ENCODE measurements around the gene CGB7.

The CGB7 gene

GRCh38 chr19:49057636-49058234 is at the start of gene CGB7:
CGB7 (minus strand) TSS chr19:49057749; CDS start chr19:49055375, 2,374 bp downstream.
- DNase-seq: peak; percentile 30

DNA sequence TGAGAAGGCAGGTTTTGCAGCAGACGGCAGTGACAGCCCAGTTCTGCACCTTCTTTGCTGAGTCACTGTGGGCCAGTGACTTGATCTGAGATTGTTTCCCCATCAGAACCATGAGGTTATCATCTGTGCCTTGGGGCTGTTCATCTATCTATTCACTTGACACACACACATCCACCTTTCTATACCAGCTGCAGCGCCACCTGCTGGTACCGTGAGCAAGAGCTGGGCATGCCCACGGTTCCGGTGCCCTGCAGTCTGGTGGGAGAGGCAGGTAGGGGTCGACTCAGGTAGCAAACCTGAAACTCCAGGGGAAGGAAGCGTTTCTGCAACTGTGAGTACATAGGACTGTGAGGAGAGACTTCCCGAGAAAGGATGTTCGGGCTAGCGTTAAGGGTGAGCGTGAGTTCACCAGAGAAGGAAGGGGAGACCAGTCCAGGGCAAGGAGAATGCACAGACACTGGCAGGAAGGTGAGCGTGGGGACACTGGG is 49.1 kb upstream of the CGB7 start:
- DNase-seq: no peak

GRCh38 chr19:49104229-49104864 is 46.8 kb upstream of the CGB7 start:
- DNase-seq: no peak

DNA sequence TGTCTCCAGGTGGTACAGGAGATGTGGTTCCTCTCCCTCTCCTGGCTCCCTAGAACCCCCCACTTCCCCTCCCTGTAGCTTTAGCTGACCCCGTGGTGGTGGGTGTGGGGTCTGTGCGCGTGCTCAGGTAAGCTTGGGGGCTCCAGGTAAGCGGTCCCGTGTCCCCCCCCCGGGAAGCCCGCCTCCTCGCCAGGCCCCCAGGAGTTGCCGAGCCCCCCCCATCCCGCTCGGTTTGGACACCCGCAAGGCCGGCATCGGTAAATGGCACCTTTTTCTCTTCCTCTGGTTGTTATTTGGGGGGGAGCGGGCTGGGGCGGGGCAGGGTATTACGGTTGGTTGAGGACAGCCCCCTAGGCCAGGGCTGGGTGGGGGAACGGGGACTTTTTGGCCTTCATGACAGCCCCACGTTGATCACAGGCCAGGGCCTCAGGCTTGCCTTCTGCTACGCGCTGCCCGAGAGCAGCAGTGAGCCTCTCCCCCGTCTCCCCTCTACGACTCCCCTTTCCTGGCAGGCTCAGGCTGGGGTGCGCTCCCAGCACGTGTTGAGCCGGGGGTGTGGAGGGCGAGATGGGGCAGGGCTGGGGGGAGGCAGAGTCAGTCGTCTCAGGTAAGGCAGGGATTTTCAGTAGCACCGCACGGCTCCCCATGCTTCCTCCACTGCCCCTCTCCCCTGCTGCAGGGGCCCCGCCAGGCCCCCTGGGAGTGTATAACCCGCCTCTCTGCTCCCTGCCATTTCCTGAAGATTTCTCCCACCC is 46.0 kb upstream of the CGB7 start:
- DNase-seq: no peak

GRCh38 chr19:49102303-49102702 is 44.8 kb upstream of the CGB7 start:
- no peak for DNase-seq

DNA sequence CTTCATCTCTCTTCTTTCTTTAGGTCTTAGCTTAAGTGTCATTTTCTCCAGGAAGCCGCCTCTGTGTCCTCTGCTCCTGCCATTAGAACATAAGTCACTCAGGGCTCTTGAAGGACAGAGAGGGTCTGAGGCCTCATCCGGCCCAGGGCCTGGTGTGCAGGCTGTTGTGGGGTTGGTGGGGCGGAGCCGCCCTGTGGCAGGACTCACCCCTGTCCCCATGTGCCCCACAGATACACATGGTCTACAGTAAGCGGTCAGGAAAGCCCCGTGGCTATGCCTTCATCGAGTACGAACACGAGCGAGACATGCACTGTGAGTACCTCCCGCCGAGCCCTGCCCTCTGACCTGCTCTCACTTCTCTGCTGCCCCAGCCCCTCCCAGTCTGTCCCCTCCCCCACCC is 43.6 kb upstream of the CGB7 start:
- DNase-seq: no peak

DNA sequence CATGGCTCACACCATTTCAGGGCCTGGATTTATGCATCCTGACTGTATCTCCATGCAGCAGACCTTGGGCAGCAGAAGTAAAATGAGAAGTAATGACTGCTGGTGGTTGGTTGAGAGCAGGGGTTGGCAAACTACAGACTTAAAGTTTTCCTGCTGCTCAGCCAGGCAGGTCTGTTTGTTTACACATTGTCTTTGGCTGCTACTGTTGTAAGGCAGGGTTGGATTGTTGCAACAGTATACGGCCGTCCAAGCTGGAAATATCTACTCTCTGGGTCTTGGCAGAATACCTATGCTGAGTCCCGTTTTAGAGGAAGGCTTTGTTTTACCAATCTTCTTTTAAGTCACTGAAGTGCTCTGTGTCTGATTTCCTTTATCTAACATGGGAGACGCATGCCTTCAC is 41.2 kb upstream of the CGB7 start:
- no peak for DNase-seq

DNA sequence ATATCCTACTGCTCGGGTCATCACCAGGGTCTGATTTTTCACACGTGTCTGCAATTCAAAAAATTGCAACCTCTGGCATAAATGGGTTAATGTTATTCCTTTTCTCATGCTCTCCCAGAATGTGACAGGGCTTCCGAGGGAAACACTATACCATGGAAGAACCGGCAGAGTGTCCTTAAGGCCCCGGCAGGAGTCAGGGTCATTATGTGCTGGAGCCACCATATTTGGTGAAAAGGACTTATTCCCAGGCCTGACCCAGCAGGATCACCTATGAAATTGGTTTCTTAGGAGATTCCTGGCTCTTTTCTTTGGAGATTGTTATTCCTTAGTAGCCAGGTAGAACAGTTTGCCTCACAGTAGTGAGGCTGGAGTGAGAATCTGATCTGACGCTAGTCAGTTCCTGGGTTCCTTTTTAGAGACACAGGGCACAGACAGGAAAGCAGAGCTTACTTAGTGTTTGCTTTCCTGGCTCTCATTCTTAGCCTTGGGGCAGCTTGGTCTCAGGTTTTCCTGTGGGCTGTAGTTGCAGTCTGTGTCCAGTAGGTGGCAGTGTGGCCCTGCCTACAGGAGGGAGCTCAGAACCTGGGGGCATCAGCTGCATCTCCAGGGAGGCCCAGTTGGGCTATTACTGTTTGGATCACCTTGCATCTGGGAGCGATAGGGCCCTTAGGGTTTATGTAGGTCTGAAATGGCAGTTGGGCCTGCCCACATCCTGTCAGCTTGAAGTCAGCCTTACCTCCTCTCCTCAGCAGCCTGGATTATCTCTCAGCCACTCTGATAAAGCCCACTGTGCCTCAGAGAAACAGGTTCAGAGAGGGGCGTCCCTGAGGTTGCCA is 40.1 kb upstream of the CGB7 start:
- peak; percentile 79 for DNase-seq

DNA sequence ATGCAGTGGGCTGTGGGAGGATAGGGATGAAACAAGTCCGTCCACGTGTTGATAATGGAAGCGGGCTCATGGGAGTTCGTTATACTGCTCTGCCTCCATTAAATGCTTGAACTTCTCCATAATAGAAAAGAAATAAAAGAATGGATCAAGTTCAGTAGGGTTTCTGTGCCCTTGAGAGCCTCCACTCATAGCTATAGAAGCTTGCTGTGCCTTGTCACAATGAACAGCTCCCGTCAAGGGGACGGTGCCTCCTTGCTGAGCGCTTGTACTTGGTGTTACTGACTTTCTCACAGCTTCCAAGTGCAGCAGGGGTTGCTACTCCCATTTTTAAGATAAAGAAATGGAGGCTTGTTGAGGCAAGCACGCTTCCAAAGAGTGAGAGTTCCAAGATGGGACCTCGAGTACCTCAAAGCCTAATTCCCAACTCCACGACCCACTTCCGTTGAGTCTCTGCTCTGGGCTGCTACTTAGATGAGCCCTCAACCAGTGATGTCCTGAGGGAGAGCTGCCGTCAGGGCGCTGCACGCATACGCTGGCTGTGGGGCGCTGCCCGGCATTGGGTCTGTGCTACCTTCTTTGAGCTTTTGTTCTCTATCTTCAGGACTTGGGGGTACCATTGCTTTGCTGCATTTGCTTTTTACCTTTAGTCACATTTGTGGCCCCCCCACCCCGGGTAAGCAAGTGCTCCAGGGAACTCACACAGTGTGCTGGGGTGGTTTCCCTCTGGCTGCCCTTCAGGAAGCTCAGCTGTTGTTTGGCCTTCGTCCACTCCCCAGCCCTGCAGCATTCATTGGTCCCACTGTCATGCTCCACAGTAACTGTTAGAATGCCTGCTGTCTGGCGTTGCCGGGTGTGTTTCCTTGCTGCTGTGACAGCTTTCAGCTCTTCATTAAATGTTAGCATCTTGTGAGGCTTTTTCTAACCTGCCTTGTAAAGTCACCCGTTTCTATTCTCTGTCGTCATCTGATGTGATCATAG is 37.2 kb upstream of the CGB7 start:
- DNase-seq: no peak

DNA sequence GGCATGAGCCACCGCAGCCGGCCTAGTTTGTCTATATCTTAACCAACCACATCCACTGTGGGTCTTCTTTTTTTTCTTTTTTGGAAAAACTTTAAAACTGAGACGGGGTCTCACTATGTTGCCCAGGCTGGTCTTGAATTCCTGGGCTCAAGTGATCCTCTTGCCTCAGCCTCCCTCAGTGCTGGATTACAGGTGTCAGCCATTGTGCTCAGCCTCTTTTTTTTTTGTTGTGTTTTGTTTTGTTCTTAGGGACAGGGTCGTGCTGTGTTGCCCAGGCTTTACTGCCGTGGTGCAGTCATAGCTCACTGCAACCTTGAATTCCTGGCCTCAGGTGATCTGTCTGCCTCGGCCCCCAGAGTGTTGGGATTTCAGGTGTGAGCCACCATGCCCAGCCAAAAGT is 35.1 kb upstream of the CGB7 start:
- DNase-seq: no peak

DNA sequence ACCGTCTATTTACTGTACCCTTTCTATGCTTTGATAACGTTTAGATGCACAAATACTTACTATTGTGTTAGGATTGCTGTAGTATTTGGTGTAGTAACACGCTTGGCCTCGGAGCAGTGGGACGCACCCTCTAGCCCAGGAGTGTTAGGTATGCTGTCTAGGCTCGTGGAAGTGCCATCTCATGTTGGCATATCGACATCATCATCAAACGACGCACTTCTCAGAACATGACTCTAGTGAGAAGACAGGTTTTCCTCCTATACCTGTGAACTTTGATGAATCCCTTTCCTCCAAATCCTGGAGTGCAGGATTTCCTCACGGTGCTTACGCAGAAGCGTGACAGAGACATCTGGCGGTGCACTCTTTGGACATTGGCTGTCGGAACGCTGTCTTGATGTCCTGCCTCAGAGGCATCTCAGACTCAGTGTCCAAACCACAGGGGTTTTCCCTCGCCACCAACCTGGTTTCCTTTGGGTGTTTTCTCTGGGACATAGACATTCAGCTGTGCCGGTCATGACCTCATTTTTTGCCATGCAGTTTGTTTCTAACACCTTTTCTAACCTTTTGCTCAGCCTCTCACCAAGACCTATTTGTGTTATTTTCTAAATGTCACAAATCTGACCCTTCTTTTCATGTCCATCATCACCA is 34.0 kb upstream of the CGB7 start:
- no peak for DNase-seq

GRCh38 chr19:49086296-49086695 is 28.7 kb upstream of the CGB7 start:
- DNase-seq: no peak

DNA sequence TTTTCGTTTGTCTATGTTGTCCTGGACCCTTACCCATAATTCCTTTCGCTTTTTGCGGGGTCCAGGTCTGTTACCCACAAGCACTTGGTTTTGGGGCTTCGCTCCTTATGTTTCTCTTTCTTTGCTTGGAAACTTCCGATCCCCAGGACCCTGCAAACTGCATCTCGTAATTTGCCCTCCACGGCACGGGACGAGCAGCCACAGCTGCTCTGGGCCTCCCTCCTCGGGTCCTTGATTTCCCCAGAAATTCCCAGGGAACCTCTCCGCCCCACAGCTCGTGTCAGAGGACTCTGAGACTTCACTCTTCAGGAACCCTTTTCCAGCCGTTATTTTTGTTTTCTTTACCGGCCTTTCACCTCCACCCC is 28.3 kb upstream of the CGB7 start:
- DNase-seq: no peak

- peak; percentile 100 for DNase-seq
Measured at GRCh38 chr19:49085020-49085867, 27.7 kb upstream of the CGB7 start, which contains the start of gene SNRNP70. SNRNP70 (plus strand) TSS chr19:49085451; CDS start chr19:49086415, 964 bp downstream.

DNA sequence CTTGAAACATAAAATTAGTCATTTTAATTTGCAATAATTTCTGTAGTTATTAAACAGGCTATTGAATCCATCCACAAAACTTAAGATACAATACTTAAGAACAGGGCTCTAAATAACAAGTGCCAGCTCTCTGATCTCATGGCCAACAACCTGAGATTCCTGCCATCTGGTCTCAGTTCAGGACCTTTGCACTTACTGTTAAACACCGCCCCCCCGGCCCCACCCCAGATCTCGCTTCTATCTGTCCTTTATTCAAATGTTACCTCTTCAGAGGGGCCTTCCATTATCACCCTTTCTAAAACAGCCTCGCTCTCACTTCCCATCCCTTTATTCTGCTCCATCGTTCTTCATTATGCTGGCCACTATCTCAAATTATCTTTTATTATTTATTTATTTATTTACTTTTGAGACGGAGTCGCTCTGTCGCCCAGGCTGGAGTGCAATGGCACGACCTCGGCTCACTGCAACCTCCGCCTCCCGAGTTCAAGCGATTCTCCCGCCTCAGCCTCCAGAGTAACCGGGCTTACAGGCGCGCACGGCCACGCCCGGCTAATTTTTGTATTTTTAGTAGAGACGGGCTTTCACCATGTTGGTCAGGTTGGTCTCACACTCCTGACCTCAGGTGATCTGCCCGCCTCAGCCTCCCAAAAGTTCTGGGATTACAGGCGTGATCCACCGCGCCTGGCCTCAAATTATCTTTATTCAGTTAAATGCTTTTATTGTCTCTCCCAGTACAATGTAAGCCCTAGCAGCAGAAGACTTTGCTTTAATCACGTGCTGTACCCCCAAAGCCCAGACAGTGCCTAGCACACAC is 26.9 kb upstream of the CGB7 start:
- peak; percentile 11 for DNase-seq

DNA sequence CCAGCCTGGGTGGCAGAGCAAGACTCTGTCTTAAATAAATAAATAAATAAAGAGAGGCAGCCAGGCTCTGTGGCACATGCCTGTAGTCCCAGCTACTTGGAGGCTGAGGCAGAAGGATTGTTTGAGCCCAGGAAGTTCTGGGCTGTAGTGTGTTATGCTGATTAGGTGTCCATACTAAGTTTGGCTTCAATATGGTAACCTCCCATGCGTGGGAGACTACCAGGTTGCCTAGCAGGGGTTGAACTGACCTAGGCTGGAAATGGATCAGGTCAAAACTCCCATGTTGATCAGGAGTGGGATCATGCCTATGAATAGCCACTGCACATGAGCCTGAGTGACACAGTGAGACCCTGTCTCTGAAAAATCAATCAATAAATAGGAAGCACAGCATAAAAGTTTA is 23.7 kb upstream of the CGB7 start:
- DNase-seq: no peak

- DNase-seq: no peak
Measured at GRCh38 chr19:49080392-49080791, 22.8 kb upstream of the CGB7 start.

DNA sequence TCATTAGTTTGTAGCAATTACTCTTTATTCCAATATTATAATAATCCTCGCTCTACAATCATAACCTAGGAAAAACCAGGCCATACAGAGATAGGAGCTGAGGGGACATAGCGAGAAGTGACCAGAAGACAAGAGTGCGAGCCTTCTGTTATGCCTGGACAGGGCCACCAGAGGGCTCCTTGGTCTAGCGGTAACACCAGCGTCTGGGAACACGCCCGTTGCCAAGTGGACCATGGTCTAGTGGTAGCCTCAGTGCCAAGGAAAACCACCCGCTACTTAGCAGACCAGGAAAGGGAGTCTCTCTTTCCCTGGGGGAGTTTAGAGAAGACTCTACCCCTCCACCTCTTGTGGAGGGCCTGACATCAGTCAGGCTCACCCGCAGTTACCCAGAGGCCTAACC is 17.3 kb upstream of the CGB7 start:
- peak; percentile 27 for DNase-seq

All from NCI-H1436 (cell line).